ENCODE results near the gene PCDHA11.
"Not testable (repeated sequence)": the region's sequence is repeated elsewhere in the genome, so short reads cannot be mapped to it uniquely, and the experiment has no call there.

DNA sequence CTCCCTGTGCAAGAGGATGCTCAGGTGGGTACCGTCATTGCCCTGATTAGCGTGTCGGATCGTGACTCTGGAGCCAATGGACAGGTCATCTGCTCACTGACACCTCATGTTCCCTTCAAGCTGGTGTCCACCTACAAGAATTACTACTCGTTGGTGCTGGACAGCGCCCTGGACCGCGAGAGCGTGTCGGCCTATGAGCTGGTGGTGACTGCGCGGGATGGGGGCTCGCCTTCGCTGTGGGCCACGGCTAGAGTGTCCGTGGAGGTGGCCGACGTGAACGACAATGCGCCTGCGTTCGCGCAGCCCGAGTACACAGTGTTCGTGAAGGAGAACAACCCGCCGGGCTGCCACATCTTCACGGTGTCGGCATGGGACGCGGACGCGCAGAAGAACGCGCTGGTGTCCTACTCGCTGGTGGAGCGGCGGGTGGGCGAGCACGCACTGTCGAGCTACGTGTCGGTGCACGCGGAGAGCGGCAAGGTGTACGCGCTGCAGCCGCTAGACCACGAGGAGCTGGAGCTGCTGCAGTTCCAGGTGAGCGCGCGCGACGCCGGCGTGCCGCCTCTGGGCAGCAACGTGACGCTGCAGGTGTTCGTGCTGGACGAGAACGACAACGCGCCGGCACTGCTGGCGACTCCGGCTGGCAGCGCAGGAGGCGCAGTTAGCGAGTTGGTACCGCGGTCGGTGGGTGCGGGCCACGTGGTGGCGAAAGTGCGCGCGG lies 7.9 kb downstream of the PCDHA11 start:
- not testable (repeated sequence) for TF ChIP-seq CTCF (IDR thresholded peaks at IDR 0.05; ENCODE audit: low read depth, low read length); EZH2phosphoT487 (IDR thresholded peaks at IDR 0.05; ENCODE audit: low read depth)

All from OCI-LY3 (cell line).